Medulla oblongata (tissue), 1 donor: ENCODE results near the gene PITPNM3.

Experiments
- DNase-seq: peaks from one replicate; pipeline ENCODE4 v3.0.0-alpha.2; 2015; ENCODE audit errors: extremely low spot score

PITPNM3 gene

DNA sequence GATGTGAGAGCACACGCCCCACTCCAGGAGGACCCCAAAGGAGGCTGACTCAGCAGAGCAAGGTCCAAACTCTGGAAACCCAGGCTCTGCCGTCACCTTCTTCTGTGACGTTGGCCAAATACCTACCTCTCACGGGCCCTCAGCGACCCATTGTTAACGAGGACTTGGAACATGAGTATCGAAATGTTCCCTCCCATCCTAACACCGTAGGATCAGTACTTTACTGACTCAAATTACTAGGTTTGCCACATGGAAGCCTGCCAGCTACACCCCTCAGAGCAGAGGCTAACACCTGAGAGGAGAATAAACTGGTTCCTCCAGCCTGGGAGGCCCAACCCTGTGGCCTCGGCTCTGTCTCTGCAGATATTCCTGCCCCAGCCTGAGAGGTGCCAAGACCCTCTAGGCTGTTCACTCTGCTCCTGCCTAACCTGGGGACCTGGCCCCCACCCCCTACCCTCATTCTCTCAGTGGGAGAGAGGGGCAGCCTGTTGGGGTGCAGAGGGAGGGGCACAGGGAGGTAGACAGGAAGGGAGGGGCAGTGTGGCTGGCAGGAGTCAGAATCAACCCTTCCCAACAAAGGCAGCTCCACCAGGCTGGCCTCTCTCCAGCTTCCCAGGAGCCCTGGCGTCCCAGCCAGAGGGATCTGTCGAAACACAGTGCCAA lies 4.4 kb downstream of the PITPNM3 start:
- peak; percentile 32 for DNase-seq

DNA sequence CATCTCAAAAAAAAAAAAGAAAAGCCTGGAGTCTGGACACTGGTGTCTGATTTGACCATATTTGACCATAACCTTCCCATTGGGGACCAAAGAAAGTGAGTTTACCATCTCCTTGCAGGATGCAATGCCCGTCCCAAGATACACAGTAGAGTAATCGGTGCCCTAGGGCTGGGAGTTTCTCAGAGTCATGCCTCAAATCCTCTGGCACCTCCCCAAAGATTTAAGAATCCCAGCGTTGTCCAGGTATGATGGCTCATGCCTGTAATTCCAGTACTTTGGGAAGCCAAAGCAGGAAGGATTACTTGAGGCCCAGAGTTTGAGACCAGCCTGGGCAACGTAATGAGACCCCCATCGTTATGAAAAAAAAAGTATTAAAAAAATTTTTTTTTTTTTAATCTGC lies 5.0 kb downstream of the PITPNM3 start:
- no peak for DNase-seq

DNA sequence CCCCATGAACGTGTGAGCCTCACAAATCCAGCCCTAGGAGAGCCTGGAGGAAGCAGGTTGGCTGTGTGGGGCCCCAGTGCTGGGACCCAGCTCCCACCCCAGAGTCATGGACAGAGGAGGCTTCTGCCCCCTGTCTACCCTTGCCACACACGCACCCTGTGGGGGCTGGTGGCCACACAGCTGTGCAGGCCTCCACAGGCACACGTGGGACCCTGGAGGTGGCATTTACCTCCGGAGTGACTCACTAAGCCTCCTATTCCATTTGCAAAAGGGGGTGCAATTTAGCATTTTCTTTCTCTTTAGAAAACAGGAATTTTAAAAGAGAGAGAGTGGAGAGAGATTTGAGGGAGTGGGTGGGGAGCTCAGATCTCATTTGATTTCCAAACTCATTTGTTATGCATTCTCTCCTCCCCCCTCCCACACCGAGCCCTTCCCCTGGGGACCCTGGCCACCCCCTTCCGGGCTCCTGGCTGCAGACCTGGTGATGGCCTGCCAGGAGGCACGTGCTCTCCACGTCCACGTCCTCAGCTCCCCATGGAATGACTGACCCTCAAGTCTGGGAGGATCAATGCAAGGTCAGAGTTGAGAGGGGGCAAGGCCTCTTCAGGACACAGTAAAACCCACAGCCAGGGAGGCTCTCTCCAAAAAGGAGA lies 6.8 kb downstream of the PITPNM3 start:
- no peak for DNase-seq

- DNase-seq = peak; percentile 4
These were observed 7.6 kb downstream of the PITPNM3 start for GRCh38 chr17:6548578-6549330.

DNA sequence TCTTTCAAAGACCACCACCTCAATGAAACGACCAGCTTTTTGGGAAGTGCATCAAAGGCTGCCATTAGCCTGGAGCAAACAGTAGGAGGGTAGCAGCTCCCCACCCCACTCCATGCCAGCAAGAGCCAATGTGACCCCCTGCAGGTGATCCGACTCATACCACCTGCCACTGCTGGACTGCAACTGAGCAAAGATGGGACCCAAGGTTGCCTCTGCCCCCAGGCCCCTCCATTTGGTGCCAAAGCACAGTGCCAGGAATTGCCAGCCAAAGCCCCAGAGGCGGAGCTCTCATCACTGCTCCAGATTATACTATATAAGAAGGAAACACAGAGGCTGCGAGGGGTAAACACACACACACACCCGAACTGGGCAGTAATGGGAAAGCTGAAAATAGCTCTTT lies 8.3 kb downstream of the PITPNM3 start:
- no peak for DNase-seq

DNA sequence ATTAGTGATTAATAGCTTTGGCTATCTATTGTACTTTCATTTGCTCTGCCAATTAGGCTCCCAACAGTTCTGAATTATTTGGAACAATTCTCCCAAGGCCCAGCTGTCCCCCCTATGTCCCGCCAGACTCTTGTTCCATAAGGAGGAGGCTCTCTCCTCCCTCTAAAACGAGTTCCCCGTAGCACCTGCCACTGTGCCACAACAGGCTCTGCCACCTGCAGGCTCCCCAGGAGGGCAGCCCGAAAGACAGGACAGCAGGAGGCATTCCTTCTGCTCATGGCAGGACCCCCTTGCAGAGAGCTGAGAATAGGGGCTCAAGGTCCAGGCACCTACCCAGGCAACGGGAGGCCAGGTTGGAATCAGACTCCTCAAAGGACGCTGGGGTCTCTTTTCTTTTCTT lies 9.0 kb downstream of the PITPNM3 start:
- DNase-seq = no peak

- DNase-seq = no peak
These were observed 10.2 kb downstream of the PITPNM3 start for GRCh38 chr17:6546069-6546718.

DNA sequence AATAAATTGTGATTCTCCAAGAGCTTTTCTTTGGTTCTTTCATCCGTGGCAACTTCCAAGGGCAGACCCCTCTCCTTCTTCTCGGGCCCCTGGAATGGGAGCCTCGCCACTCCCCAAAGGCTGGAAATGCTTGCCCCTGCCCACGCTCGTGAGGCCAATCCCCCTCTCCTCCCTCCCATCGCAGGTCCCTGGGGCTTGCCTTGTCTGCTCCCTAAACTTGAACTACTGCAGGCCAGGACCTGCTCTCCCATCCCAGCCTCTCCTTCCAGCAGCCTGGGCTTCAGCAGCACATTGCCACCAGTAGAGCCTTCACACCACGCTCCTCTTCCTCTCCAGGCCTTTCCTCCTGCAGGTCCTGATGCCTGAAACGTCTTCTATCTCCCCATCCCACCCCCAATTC lies 11.1 kb downstream of the PITPNM3 start:
- no peak for DNase-seq

GRCh38 chr17:6544011-6544370 lies 12.4 kb downstream of the PITPNM3 start:
- no peak for DNase-seq

GRCh38 chr17:6543079-6544010 lies 13.0 kb downstream of the PITPNM3 start:
- no peak for DNase-seq

- DNase-seq = no peak
These were observed 13.8 kb downstream of the PITPNM3 start for GRCh38 chr17:6542577-6542976.

DNA sequence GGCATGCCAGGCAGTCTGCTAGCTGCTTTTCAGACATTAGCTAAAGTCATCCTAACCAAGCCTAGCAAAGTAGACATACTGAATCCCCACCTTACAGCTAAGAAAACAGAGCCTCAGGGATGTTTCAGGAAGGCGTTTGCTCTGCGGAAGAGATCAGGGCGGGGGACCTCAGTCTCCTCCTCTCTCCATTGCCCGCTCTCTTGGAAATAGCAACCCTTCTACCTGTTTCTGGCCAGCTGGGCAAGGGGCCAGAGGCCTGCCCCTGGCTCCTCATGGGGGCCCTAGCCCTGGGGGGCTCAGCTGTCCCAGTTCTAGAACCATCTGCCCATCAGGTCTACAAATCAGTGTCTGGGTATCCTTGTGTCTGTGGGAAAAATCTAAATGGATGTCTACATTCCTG lies 14.5 kb downstream of the PITPNM3 start:
- DNase-seq = no peak

- no peak for DNase-seq
These were observed 16.5 kb downstream of the PITPNM3 start for GRCh38 chr17:6539871-6540270.

- no peak for DNase-seq
These were observed 19.7 kb downstream of the PITPNM3 start for GRCh38 chr17:6536566-6537065.

GRCh38 chr17:6536053-6536452 lies 20.3 kb downstream of the PITPNM3 start:
- no peak for DNase-seq

DNA sequence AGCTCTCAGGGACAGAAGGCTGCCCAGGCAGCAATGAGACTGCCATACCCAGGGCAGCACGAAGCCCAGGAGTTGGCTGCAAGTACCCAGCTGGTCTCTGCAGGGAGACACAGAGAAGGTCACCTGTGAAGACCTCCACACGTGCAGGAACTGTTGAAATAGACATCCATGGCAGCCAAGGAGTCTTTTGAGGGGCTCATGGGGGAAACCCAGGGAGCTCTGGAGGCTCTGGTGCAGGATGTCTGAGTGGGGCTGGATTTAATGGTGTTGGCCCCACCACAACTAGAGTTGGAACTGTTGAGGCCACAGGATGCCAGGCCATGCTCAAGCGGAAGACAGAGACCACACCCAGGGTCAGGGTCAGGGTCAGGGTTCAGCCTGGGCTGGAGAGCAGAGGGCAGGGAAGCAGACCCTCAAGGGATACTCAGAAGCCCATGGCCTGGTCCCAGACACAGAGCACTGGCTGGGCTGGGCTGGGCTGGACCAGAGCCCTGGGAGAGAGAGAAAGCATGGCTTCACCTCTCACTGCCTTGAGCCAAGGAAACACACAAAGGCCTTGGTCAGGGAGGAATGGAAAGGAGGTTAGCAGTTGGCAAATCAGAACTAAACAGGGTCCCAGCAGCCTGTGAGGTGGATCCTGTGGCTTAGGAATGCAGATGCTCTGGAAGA lies 21.4 kb downstream of the PITPNM3 start:
- peak; percentile 7 for DNase-seq

- DNase-seq = no peak
These were observed 23.9 kb downstream of the PITPNM3 start for GRCh38 chr17:6532441-6532885.

DNA sequence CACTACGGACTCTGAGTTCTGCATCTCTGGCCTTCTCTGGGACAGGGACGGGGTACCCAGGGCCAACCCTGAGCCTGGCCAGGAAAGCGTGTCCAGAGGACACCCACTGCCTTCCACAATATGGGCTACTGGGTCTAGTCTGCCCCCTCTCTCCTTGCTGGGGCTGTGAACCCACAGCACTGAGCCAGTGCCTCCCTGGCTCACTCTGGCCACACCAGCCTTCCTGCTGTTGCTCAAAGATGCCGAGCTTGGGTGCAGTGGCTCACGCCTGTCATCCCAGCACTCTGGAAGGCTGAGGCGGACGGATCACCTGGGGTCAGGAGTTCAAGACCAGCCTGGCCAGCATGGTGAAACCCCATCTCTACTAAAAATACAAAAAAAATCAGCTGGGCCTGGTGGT lies 24.8 kb downstream of the PITPNM3 start:
- DNase-seq = no peak

- DNase-seq = no peak
These were observed 25.9 kb downstream of the PITPNM3 start for GRCh38 chr17:6530324-6530920.

GRCh38 chr17:6528557-6528956 lies 27.8 kb downstream of the PITPNM3 start:
- DNase-seq = no peak
